OCI-LY7 (cell line): ENCODE measurements around the gene GOLPH3.

Experiments used
- CTCF ChIP-seq: fragments of 200-600 bp; sonication (generic); conservative IDR thresholded peaks from 2 replicates; pipeline ENCODE4 v1.5.1; 2014; ENCODE audit warnings: mild to moderate bottlenecking, antibody characterized with exemption, low read length, moderate library complexity, mixed read lengths
- EZH2phosphoT487 ChIP-seq: fragments of 200-600 bp; sonication (generic); IDR thresholded peaks from 2 replicates; pipeline ENCODE4 v1.6.1; 2018; ENCODE audit warnings: low read depth, borderline replicate concordance, mild to moderate bottlenecking, mixed run types, antibody characterized with exemption, low read length, moderate library complexity, mixed read lengths

- no peak for TF ChIP-seq CTCF
- TF ChIP-seq EZH2phosphoT487 = no peak
Observed at GRCh38 chr5:32103521-32103920, 70.6 kb downstream of the GOLPH3 start.
